Retina (tissue), 1 donor: ENCODE data around the gene DHPS.
A peak's percentile ranks its signal among the peaks of the same experiment; 100 is the strongest.
"Not testable (repeated sequence)": the region's sequence is repeated elsewhere in the genome, so short reads cannot be mapped to it uniquely, and the experiment has no call there.

Experiments used
- DNase-seq: peaks from one replicate; pipeline ENCODE4 v3.0.0-alpha.2; 2016

DHPS gene

GRCh38 chr19:12705169-12705568, 23.5 kb upstream of the DHPS start:
- no peak for DNase-seq

- peak; percentile 59 for DNase-seq
Observed at GRCh38 chr19:12703046-12703445, 21.4 kb upstream of the DHPS start.

- DNase-seq, result no peak
Observed at GRCh38 chr19:12701596-12702282, 20.1 kb upstream of the DHPS start.

GRCh38 chr19:12698138-12698537, 16.5 kb upstream of the DHPS start:
- DNase-seq, result no peak

GRCh38 chr19:12697425-12697824, 15.7 kb upstream of the DHPS start:
- DNase-seq, result not testable (repeated sequence)

GRCh38 chr19:12696366-12697335, 15.0 kb upstream of the DHPS start, which contains the start of gene FBXW9:
Gene FBXW9 (minus strand): TSS chr19:12696631. CDS start chr19:12696581, 50 bp downstream.
- DNase-seq, result peak; percentile 97

- DNase-seq, result no peak
Observed at GRCh38 chr19:12695997-12696365, 14.3 kb upstream of the DHPS start.

- no peak for DNase-seq
Observed at GRCh38 chr19:12695514-12695913, 13.8 kb upstream of the DHPS start.

- no peak for DNase-seq
Observed at GRCh38 chr19:12695096-12695495, 13.4 kb upstream of the DHPS start.

- no peak for DNase-seq
Observed at GRCh38 chr19:12694641-12695040, 13.0 kb upstream of the DHPS start.

GRCh38 chr19:12692960-12693359, 11.3 kb upstream of the DHPS start:
- DNase-seq, result no peak

GRCh38 chr19:12689581-12690216, 8.0 kb upstream of the DHPS start:
- no peak for DNase-seq

- DNase-seq, result no peak
Observed at GRCh38 chr19:12689012-12689411, 7.3 kb upstream of the DHPS start.

GRCh38 chr19:12687496-12688196, 6.0 kb upstream of the DHPS start, which contains the start of gene GNG14:
Gene GNG14 (plus strand): TSS chr19:12687998. CDS start chr19:12688049, 51 bp downstream.
- no peak for DNase-seq

GRCh38 chr19:12685831-12686230, 4.2 kb upstream of the DHPS start:
- DNase-seq, result no peak

GRCh38 chr19:12680034-12680433, 1.6 kb downstream of the DHPS start:
- DNase-seq, result no peak

- DNase-seq, result not testable (repeated sequence)
Observed at GRCh38 chr19:12678039-12678438, 3.6 kb downstream of the DHPS start.

- no peak for DNase-seq
Observed at GRCh38 chr19:12676928-12677327, 4.8 kb downstream of the DHPS start.

- peak; percentile 71 for DNase-seq
Observed at GRCh38 chr19:12676384-12676792, 5.3 kb downstream of the DHPS start.

GRCh38 chr19:12675940-12676339, 5.7 kb downstream of the DHPS start:
- no peak for DNase-seq

GRCh38 chr19:12675399-12675798, 6.3 kb downstream of the DHPS start:
- no peak for DNase-seq

- no peak for DNase-seq
Observed at GRCh38 chr19:12672744-12673143, 8.9 kb downstream of the DHPS start.
